Body of pancreas (tissue), 4 donors: ENCODE measurements around the gene CST8.

ENCODE experiments used
- CTCF ChIP-seq, 7 experiments: fragments of 450-650 bp in 4 of 7; fragments of 200-600 bp in 3 of 7; sonication (generic) in 3 of 7; IDR thresholded peaks; one replicate each; pipeline ENCODE4 v1.5.1; 2016 to 2019; ENCODE audit warnings: antibody characterized with exemption in 7 of 7
- POLR2A ChIP-seq, 3 donors: fragments of 450-650 bp; IDR thresholded peaks; one replicate each; pipeline ENCODE4 v1.6.1; 2016; ENCODE audit warnings: antibody characterized with exemption in 3 of 3, mild to moderate bottlenecking in 2 of 3

GRCh38 chr20:23484081-23484480, 6.8 kb upstream of the CST8 start:
- no peak for TF ChIP-seq POLR2A (IDR thresholded peaks at IDR 0.05)
- no peak for TF ChIP-seq CTCF (IDR thresholded peaks at IDR 0.05)
